Measurements from ENCODE around the gene KMT2C.

The KMT2C gene

DNA sequence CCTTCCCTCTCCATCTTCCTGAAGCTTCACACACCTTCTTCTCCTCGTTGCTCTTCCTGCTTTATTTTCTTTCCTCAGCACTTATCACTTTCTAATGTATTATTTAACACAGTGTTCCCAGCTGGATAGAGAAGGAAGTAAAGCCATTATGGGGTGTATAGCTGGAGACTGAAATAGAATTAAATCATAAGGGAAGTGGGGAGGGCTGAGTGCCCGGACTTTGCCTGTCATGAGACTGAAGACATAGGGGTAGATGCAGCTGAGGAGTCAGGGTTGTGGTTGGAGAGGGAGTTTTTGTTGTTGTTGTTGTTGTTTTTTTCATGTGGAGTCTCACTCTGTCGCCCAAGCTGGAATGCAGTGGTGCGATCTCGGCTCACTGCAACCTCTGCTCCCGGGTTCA is 345.1 kb downstream of the KMT2C start:
- FAIRE-seq = no peak

DNA sequence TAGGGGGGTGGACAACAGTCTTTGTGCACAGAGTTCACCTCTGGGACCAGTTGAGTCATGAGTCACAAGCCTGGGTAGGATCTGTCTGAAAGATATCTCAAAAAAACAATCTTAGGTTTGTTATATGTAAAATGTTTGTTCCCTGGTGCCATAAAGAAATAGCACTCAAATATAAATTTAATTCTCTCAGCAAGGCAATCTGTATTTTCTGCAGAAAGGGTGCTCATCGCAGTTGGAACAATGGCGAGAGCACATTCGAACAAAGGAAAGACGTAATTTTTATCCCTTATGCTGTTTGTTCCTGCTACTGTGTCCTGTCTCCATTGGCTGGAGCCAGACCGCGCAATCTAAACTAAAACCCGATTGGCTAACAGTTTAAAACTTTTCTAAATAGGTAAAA is 346.6 kb downstream of the KMT2C start:
- no peak for FAIRE-seq

DNA sequence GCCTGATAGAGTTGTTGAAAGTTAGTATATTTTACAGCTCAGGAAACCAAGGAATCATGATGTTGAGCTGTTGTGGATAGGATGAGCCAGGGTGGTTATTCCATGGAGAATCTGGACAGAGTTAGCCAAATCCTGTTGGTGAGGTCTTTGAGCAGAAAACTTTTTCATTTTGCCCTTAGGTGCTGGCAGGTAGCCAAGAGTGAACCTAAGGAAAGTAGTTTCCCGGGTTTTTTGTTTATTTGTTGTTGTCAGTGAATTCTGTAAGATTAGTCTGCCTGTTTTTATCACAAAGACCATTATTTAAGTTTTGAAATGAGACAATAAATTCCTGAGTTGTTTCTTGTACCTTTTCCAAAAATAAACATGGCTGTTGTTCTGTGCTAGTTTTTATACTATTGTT is 349.3 kb downstream of the KMT2C start:
- FAIRE-seq = no peak

DNA sequence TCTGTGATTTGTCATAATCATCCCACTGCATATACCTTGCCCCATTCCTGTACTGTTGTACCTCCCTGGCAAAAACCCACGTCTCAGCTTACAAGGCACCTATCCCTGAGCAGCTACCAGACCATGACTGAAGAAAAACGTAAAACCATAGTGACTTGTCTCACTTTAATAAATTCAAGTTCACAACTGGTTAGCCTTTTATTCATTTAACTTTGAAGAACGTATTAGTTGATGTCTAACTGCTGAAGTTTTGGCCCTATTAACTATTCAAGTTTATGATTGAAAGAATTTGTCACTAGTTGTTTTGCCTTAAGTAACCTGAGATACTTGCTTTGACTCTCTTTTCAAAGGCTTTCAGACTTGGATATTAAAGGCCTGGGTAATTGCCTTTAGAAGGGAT is 350.7 kb downstream of the KMT2C start:
- FAIRE-seq = no peak

All from A204.1 (cell line).